NCI-H146 treated with DMSO at 0.1 percent for 48 hours (cell line): Measurements from ENCODE around the gene CARD10.

ENCODE experiments used
- DNase-seq: peaks from one replicate; lab custom pipeline; 2025; ENCODE audit not compliant: unreplicated experiment; lab: John Stamatoyannopoulos, UW

CARD10 gene

DNA sequence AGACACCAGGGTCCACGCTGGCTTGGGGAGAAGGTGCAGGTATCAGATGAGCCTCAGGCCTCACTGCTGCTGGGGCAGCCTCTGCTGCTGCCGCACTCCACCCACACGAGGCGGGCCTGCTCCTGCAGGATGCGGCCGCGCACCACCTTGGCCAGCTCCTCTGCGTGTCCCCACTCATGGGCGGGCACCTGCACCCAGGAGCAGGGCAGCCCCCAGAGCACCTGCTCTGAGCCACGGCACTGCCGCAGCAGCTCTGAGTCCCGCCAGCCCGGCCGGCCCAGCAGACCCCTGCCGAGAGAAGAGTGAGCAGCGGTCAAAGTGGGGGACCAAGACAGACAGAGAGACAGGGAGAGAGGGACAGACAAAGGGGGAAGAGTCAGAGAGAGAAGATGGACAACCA, 28.1 kb downstream of the CARD10 start:
- DNase-seq: no peak

DNA sequence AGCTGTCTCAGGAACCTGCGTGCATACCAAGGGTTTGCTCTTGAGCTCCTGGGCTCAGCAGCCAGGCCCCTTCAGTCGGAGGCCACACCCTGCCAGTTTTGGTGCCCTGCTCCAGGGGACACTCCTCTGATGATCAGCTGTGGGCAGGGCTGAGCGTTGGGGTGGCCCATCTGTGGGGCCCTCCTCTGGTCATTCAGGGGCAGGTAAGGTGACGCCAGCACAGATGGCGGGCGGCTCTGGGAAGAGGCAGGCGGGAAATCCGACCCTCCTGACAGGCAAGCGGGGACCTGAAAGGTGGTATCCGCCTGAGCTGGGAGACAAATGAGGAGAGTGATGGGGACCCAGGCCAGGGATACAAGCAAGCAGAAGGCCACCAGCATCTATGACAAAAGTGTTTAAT, 29.2 kb downstream of the CARD10 start:
- no peak for DNase-seq

DNA sequence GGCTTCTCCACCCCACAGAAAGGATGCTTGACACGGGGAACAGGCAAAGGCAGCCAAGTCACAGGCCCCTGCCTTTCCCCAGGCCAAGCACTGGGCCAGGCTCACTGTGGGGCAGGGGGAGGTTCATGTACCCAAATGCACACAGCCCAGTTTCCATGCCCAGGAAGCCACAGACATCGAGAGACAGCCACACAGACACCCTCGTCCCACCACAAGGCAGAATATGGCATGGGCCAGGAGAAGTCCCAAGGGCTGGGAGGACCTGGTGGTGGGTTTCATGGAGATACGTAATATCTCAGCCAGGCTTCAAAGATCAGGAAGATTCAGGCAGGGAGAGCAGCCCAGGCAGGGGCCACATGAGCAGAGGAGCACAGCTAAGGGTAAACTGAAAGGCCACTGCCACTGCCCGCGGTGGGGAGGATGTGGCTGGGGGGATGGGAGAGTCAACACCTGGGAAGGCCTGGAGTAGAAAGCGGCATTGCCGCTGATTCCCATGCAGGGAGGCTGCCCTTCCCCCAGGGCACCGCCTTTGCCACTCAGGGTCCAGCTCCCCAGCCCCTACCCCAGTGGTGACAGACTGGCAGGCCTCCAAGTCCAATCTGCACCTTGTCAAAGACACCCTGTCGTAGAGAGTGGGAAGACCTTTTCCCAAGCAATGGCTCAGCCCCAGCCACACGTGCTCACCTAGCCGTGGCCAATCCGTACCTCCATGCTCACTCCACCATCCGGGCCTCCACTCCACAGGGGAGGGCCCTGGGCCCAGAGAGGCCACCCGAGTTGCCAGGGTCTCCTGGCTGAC, 30.7 kb downstream of the CARD10 start:
- no peak for DNase-seq

DNA sequence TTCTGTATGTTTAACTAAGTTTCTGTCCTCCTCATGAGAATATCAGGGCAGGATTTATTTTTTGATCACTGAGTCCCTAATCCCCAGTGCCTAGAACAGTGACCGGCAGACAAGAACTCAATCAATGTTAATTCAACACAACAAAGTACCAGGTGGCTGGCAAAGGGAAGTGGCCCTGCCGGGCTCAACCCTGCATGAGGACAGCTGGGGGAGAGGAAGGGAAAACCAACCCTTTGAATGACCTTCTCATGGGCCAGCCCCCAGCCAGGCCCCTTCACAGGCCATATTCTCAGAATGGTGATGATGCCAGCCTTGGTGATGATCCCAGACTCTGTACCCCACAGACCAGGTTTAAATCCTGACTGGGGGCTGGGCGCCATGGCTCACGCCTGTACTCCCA, 31.6 kb downstream of the CARD10 start:
- DNase-seq: no peak

DNA sequence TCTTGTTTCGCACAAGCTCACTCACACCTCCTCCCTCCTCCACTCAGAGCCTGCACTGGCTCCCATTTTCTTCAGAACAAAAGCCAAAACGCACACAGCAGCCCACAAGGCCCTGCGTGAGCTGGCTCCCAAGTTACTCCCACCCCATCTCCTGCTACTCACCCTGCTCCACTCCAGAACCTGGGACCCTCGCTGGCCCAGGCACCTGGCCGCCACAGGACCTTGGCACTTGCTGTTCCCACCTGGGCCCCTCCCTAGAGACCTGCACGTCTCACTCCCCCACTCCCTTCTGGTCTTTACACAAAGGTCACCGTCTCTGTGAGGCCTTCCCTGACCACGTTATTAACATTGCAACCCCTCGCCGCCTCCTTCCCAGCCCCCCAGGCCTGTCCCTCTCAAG, 32.1 kb downstream of the CARD10 start:
- no peak for DNase-seq

DNA sequence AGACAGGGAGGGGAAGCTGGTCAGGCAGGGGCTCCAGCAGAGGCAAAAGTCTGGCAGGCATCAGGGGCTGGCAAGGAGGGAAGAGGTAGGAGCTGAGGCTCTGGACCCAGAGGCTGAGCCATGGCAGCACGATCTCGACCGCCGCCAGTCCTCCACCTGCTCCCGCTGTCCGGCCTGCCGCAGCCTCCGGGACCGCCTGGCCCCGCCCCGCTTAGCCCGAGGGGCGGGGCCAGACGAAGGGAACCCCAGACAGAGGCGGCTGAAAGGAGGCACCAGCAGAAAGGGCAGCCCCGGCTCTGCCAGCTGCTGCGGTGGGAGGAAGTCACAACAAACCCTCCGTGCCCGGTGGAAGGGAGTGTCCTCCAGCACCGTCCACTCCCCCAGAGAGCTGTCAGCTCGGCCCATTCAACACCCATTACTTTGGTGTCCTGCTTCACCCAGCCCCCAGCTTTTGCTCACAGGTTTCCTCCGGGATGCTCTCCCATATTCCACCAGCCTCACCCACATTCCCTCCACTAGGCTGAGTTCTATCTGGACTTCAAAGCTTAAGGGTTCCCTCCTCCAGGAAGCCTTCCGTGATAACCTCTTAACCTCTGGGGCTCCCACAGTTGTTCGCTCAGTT, 32.9 kb downstream of the CARD10 start, which contains the start of gene MFNG:
MFNG (minus strand) TSS at position 161 of the 622 bp plus-strand sequence. CDS start 207 bp downstream, outside the sequence.
- DNase-seq: peak; percentile 19

DNA sequence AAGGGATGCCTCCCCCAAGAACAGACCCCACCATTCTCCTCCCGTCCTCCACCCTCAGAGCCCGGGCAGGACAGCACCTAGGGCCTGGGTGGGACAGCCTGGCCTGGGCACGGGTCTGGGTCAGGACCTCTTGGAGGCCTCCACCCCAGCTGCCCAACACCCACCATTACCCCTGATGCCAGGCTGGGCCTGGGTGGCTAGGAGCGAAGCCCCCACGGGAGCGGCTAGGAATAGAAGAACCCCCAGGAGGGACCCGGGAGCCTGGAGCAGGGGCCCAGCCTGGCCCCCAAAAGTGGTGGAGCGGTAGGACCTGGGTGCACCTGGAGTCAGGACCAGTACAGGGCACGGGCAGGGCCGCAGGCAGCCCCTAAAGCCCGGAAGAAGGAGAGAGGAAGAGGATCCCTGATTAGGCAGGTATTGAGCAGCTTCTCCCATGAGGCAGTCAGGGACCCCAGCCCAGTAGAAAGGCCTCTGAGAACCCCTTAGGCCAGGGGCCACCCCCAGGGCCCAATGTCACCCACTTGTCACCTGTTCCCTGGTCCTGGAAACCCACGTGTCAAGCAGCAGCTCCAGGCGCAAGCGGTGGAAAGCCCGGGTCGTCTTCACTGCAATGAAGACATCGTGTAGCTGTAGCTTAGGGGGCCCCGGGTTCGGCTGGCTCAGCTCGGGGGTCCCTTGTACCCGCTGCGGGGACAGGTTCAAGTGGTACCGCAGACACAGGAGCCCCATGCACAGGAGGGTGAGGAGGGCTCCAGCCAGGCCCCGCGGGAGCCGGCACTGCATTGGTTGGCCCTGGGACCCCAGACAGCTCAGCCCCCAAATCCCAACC, 33.6 kb downstream of the CARD10 start:
- no peak for DNase-seq

DNA sequence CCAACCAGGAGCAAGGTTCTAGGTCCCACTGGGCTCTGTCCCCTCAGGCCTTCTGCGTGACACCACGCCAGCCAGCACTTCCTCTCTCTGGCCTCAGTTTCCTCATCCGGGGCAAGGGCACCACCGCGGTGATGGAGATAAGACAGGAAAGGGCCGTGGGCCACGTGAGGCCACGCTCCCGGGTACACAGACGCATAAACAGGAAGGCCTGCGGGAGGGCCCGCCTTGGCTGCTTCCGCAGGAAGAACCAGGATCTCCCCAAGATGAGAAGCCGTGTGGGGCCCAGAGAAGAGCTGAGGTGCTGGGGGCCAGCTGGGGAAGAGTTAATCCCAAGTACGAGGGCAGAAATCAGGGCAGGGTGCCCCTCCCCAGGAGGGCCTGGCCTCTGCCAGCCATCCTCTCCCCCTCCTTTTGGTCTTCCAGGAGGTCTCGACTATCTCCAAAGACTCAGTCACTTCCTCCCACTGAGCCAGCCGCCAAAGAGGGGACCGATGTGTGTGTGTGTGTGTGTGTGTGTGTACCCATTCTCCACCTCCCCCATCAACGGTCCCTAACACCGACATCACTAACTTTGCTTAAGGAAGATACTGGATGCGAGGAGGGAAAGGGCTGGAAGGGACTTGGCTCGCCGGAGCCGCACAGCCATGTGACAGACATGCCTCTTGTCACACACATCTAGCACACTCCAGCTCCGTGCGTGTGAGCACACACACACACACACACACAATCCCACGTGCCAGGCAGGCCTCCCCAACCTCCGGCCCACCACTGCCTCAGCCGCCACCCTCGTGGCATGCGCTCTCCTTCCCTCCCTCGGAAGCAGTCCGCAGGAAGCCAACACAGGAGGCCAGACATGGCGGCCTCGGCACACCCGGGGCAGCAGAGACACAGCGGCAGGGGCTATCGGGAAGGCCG, 34.5 kb downstream of the CARD10 start:
- no peak for DNase-seq

DNA sequence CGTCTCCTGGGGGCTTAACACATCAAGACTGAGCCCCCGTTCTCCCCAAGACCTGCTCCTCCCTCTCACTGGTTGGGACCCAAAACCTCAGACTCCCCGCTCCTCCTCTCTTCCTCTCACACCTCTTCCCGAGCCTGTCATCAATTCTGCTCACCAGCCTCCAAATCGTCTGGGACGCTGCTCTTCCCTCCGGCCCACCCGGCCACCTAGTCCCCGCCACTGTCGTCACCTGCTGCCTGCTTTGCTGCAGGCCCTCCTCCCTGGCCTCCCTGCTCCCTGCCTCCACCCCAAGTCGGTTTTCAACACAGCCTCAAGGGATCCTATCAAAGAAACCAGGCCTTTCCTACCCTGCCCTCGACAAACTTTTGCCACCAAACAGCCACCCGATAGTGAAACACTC, 36.2 kb downstream of the CARD10 start:
- no peak for DNase-seq

DNA sequence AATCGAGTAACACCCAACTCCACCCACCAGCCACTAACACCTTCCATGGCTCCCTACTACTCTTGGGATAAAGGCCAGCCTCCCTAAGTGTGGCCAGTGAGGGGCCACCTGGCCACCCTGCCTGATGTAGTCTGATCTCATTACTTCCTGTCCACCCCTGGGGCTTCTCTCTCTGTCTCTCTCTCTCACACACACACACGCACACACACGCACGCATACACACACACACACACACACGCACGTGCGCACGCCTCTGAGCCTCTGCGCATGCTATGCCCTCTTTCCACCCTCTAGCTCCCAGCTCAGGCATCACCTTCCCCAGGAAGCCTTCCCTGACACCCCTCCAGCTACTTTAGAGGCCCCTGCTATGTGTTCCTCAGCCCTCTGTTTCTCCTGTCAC, 37.0 kb downstream of the CARD10 start:
- no peak for DNase-seq

DNA sequence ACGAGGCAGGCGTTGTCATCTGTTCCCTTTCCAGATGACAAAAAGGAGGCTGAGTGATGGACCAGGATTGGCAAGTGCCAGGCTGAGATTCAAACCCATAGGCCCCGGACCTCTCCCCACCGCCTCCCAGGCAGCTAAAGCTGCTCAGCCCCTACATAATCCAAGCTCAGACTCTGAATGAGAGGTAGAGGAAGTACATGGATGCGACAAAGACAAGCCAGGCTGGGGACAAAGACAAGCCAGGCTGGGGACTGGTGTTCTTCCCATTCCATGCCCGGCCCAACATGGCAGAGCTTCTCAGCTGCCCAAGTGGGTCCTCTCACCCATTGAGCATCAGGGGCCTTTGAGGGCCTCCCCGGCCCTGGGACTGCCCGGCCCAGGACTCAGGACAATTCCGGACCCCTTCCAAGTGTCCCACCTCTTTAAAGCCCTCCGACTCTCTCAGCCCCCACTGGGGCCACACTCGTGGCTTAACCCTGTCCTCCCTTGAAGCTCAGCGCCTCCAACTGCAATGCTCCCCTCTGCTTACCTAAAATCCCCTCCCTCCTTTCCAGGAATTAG, 37.8 kb downstream of the CARD10 start:
- DNase-seq: no peak

DNA sequence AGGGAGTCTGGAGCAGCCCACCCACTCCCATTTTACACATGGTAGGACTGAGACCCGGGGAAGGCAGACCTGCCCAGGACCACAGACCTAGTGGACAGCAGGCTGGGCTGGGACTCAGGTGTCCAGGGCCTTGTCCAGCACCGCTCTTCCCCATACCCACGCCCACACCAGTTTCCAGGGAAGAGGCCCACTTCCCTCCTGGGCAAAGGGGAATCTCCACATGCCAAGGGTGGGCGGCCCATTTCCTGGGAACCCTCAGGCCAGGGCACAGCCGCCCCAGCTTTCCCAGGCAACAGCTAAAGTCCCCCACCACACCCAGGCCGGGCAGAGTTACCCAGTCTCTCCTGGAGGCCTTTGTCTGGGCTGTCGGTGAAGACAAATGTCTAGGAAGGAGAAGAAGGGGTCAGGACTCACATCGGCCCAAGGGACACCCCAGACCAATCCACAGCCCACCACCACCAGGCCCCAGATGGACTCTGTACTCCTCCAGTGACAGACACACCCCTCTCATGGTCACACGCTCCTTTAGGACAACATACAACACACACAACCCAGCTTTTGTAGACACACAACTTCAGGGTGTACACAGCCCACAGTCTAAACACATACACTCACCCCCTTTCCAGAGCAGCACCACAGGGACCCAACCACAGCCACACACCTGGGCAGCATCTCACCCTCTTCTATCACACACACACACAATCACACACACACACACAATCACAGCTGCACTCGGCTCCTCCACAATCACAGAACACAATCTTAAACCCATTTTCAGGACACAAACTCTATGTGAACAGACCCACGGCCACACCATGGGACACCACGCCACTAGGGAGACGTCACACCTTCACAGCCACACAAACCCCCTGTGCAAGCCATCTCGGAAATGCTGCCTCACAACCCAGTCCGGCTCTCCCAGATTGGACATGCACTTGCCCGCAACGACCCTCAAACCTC, 38.5 kb downstream of the CARD10 start:
- DNase-seq: no peak

DNA sequence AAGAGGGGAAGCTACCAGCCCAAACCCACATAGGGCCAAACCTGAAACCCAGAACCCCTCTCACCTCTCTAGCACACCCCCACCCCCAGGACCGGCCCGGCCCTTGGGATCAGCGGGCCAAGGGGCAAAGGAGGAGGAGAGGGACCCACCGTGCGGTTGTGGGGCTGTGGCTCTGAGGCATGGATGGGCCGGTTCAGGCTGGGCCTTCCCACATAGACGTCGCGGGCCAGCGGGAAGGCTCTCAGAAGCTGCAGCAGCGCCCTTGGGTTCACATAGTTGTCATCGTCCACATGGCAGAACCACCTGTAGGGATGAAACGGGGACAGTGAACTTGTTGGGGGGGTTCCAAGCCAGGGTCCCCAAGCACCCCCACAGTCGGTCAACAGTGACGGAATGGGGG, 40.0 kb downstream of the CARD10 start:
- no peak for DNase-seq

DNA sequence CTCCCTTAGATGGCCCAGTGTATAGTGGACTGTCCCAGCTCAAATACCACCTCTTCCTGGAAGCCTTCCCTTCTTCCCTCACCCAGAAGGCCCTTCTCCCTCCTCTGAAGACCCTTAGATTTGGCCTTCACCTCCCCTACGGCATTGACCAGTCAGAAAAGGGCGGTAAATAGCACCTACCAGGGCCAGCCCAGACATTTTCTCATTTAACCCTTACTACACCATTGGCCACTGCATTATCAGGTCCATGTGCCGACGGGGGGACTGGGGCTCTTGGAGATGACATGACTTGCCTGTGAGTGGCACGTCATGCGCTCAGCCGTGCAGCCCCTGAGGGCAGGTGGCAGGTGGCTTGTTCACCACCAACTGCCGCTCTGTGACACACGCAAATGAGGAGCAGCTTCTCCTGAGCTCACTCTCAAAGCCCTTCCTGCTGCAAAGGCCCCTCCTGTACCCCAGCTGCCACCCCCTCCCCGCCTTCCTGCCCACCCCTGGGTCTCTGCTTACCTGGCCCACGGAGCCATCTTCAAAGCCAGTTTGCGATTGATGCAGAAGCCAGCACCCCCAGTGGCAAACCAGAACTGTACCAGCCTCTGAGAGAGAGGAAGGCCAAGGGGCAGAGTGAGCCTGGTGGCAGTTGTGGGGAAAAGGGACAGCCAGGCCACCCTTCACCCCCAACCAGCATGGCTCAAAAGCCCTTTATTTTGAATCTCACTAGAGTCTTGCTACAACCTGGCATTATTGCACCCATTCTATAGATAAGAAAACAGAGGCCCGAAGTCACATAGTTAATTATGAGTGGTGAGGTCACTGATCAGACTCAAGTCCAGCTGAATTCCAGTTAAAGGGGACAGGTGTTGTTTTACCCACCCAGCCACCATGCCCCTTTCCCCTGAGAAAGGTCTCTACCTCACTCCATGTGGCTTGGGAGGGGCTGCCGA, 42.6 kb downstream of the CARD10 start:
- no peak for DNase-seq

DNA sequence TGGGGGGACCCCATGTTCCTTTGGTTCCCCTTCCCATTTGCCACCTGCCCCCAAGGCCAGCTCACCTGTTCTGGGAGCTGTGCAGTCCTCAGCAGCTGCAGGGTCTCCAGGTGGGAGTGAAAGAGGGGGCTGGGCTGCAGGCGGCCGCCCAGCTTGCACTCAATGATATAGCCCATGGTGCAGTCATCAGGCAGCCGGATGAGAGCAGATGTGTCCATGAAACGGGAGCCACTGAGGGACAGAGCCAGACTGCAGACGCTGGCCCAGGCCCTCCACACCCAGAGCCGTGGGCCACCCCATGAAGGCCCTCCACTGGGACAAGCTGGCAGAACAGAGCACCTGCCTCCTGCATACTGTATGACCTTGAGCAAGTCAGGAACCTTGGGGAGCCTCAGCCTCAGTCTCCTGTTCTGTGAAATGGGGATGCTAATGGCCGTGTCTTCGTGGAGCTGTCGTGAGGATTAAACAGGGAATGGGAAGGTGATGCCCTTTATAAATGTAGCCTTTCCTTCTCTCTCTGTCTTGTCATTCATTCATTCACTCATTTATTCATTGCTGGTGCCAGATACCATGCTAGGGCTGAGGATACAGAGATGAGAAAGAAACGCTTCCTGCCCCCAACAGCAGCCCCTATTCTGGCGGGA, 44.6 kb downstream of the CARD10 start:
- no peak for DNase-seq

DNA sequence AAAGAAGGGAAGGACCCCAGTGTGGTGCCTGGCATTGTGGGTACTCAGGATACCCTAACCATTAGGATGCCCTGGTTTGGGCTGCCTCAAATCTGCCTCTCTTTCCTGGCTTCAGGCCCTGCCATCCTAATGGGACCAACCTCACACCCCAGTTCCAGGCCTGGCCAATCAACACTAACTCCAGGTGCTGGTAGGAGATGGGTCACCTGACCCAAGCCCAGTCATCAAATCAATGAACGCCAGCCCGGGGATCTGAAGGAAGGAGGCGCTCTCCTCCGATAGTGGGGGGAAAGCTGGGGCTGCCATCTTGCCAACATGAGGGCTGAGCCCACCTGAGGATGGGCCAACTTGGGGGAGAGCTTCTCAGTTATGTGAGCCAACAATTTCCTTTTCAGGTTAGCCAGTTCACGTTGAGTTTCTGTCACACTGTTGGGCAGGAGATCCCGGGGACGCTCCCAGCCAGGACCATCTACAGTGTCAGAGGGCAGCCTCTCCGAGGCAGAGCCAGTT, 45.7 kb downstream of the CARD10 start:
- no peak for DNase-seq

DNA sequence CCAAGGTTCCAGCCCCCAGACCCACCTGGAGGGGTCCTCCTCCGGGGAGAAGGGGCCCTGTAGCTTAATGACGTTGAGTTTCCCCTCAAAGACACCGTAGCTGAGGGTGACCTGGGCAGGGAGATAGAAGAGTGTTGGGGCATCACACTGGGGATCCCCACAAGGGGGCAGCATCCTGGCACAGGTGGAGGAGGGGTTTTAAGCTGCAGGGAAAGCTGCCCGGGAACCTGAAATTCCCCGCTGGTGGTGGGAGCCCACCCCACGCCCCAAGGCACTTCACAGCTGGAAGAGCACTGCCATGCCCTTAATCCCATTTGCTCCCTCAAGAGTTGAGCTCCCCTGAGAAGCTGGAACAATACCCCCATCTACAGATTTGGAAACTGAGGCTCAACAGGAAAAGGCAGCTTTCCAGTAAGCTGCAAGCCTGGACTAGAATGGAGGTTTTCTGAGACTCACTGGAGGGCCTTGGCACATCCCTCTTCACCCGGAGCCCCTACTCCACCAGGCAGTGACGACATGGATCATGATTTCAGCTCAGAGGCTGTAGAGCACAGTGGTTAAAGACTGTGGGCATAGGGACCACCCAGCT, 46.7 kb downstream of the CARD10 start:
- no peak for DNase-seq
